Right lobe of liver (tissue), 4 donors: Measurements from ENCODE around the gene COQ4.

Source experiments
- CTCF ChIP-seq, 4 donors: fragments of 200-600 bp in 3 of 4; fragments of 450-650 bp in 1 of 4; IDR thresholded peaks; one replicate each; pipeline versions ENCODE4 v1.5.1 to v1.8.0; 2016 to 2022; ENCODE audit warnings: antibody characterized with exemption in 4 of 4, mild to moderate bottlenecking in 2 of 4
- POLR2A ChIP-seq: fragments of 450-650 bp; IDR thresholded peaks from one replicate; pipeline ENCODE4 v1.6.1; 2017; ENCODE audit warnings: antibody characterized with exemption, mild to moderate bottlenecking
- donor health status: DM: no; HTN: no; CAD: no.
- donor health status: DM: no; HTN: no; CAD: no.
- donor health status: DM: no; HTN: yes; CAD: no.

GRCh38 chr9:128321343-128321742 lies 1.3 kb upstream of the COQ4 start:
- TF ChIP-seq CTCF (IDR thresholded peaks at IDR 0.05): no peak
- no peak for TF ChIP-seq POLR2A
